ENCODE results near the gene SLC23A3. TPM values are rescaled to one million over a fixed set of nuclear protein-coding genes. Genes with fewer than 3 reads are reported as not detected.

SLC23A3 gene
- 0.92 TPM for total RNA-seq

GRCh38 chr2:219169930-219170654 lies at the start of gene SLC23A3:
Gene SLC23A3, minus strand, starts transcription at chr2:219170029. Its CDS starts 45 bp downstream, at chr2:219169984.
- DNase-seq, result no peak

GRCh38 chr2:219218732-219219701 lies 49.2 kb upstream of the SLC23A3 start, which contains the start of gene ABCB6:
Gene ABCB6, minus strand, starts transcription at chr2:219218958. Its CDS starts 285 bp downstream, at chr2:219218673.
- peak; percentile 99 for DNase-seq

- DNase-seq, result peak; percentile 77
Measured at GRCh38 chr2:219218217-219218731, 48.4 kb upstream of the SLC23A3 start.

- DNase-seq, result no peak
Measured at GRCh38 chr2:219216535-219216915, 46.7 kb upstream of the SLC23A3 start.

- no peak for DNase-seq
Measured at GRCh38 chr2:219215871-219216534, 46.2 kb upstream of the SLC23A3 start.

GRCh38 chr2:219214786-219215185 lies 45.0 kb upstream of the SLC23A3 start:
- DNase-seq, result no peak

- no peak for DNase-seq
Measured at GRCh38 chr2:219214141-219214540, 44.3 kb upstream of the SLC23A3 start.

- DNase-seq, result no peak
Measured at GRCh38 chr2:219213486-219214071, 43.8 kb upstream of the SLC23A3 start.

GRCh38 chr2:219213026-219213415 lies 43.2 kb upstream of the SLC23A3 start:
- no peak for DNase-seq

- no peak for DNase-seq
Measured at GRCh38 chr2:219210886-219211362, 41.1 kb upstream of the SLC23A3 start.

GRCh38 chr2:219210196-219210885 lies 40.5 kb upstream of the SLC23A3 start:
- no peak for DNase-seq

GRCh38 chr2:219209236-219210195 lies 39.7 kb upstream of the SLC23A3 start:
- DNase-seq, result no peak

GRCh38 chr2:219207884-219208740 lies 38.3 kb upstream of the SLC23A3 start:
- DNase-seq, result peak; percentile 19

- no peak for DNase-seq
Measured at GRCh38 chr2:219207134-219207883, 37.5 kb upstream of the SLC23A3 start.

- peak; percentile 98 for DNase-seq
Measured at GRCh38 chr2:219206328-219207133, 36.7 kb upstream of the SLC23A3 start, which contains the start of gene ZFAND2B. Gene ZFAND2B, plus strand, starts transcription at chr2:219206782. Its CDS starts 206 bp downstream, at chr2:219206988.

GRCh38 chr2:219205981-219206327 lies 36.1 kb upstream of the SLC23A3 start:
- DNase-seq, result no peak

- no peak for DNase-seq
Measured at GRCh38 chr2:219205165-219205538, 35.3 kb upstream of the SLC23A3 start.
